MM.1S (cell line): ENCODE results near the gene WDR3.

ENCODE experiments used
- EZH2 ChIP-seq: fragments of 300-600 bp; sonication (generic); optimal IDR thresholded peaks from 2 replicates; pipeline ENCODE3; 2017; ENCODE audit warnings: low read depth, mild to moderate bottlenecking, antibody characterized with exemption, low read length, mixed read lengths
- TF ChIP-seq, protein P1 (sequence below): fragments of 300-600 bp; sonication (generic); IDR thresholded peaks from 2 replicates; pipeline ENCODE4 v1.5.1; 2016; ENCODE audit warnings: antibody characterized with exemption, low read length, mixed read lengths

DNA sequence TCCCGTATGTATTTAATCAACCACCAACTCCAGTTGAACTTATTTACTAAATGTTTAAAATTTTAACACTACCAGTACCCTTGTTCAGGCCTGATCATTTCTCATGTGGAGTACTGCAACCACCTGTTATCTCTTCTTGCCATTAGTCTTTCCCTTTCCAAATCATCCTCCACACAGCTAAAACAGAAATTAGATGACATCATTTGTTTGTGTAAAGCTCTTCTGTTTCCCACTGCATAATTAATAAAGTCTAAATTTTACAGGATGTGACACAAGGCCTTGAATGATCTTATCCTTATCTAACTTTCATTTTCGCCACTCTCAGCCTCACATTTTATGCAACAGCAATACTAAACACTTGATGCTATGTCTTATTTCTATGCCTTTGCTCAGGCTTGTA is 24.5 kb upstream of the WDR3 start:
- TF ChIP-seq, protein P1, sequence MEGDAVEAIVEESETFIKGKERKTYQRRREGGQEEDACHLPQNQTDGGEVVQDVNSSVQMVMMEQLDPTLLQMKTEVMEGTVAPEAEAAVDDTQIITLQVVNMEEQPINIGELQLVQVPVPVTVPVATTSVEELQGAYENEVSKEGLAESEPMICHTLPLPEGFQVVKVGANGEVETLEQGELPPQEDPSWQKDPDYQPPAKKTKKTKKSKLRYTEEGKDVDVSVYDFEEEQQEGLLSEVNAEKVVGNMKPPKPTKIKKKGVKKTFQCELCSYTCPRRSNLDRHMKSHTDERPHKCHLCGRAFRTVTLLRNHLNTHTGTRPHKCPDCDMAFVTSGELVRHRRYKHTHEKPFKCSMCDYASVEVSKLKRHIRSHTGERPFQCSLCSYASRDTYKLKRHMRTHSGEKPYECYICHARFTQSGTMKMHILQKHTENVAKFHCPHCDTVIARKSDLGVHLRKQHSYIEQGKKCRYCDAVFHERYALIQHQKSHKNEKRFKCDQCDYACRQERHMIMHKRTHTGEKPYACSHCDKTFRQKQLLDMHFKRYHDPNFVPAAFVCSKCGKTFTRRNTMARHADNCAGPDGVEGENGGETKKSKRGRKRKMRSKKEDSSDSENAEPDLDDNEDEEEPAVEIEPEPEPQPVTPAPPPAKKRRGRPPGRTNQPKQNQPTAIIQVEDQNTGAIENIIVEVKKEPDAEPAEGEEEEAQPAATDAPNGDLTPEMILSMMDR, result no peak
- TF ChIP-seq EZH2, result no peak
